Natural killer cell (primary cell): ENCODE data around the gene NRXN2. TPM values are rescaled to one million over a fixed set of nuclear protein-coding genes. Genes with fewer than 3 reads are reported as not detected.

ENCODE experiments used
- ATAC-seq, 3 donors: fragments of 150-1000 bp in 2 of 3; fragments of 200-7000 bp in 1 of 3; cut with Tn5 transposase; 1 replicate in 1 of 3; 2 replicates in 2 of 3; pipeline ENCODE4 v1.10.0; 2021; ENCODE audit warnings: mild to moderate bottlenecking in 2 of 3, moderate library complexity in 2 of 3
- DNase-seq, 2 donors: peaks; one replicate each; pipeline versions ENCODE4 v3.0.0 to v3.0.0-alpha.2; 2013 to 2021; ENCODE audit warnings: mixed read lengths in 1 of 2
- H3K27ac ChIP-seq: one replicate; pipeline ENCODE4 v1.5.1; 2013; ENCODE audit warnings: mild to moderate bottlenecking, low read length
- H3K27me3 ChIP-seq: one replicate; pipeline ENCODE4 v1.6.1; 2013; ENCODE audit warnings: low read length; ENCODE audit not compliant: control insufficient read depth, insufficient read depth
- H3K36me3 ChIP-seq: one replicate; pipeline ENCODE4 v1.6.1; 2013; ENCODE audit warnings: low read length; ENCODE audit not compliant: control insufficient read depth, insufficient read depth
- H3K4me1 ChIP-seq: one replicate; pipeline ENCODE4 v1.6.1; 2013; ENCODE audit warnings: low read length; ENCODE audit not compliant: control insufficient read depth, insufficient read depth
- H3K4me3 ChIP-seq: one replicate; pipeline ENCODE4 v1.5.1; 2013; ENCODE audit warnings: low read length
- H3K9me3 ChIP-seq: one replicate; pipeline ENCODE4 v1.6.1; 2013; ENCODE audit warnings: low read length; ENCODE audit not compliant: control insufficient read depth, insufficient read depth
- H3K27ac Mint-ChIP-seq, 2 donors: one replicate each; pipeline ENCODE4 v1.8.0; 2022; ENCODE audit warnings: mild to moderate bottlenecking in 2 of 2, mixed read lengths in 2 of 2, moderate library complexity in 1 of 2
- H3K27me3 Mint-ChIP-seq, 2 donors: one replicate each; pipeline ENCODE4 v1.8.0; 2022; ENCODE audit warnings: low read depth in 2 of 2, mixed read lengths in 2 of 2
- H3K36me3 Mint-ChIP-seq: one replicate; pipeline ENCODE4 v1.8.0; 2022; ENCODE audit warnings: mixed read lengths
- H3K4me1 Mint-ChIP-seq, 2 donors: one replicate each; pipeline ENCODE4 v1.8.0; 2022; ENCODE audit warnings: mixed read lengths in 2 of 2
- H3K4me3 Mint-ChIP-seq: one replicate; pipeline ENCODE4 v1.8.0; 2022; ENCODE audit warnings: mild to moderate bottlenecking, moderate library complexity, mixed read lengths
- H3K9me3 Mint-ChIP-seq, 2 donors: one replicate each; pipeline ENCODE4 v1.8.0; 2022; ENCODE audit warnings: mixed read lengths in 2 of 2
- CTCF ChIP-seq: fragments of 200-600 bp; IDR thresholded peaks from one replicate; pipeline ENCODE4 v1.8.0; 2022; ENCODE audit warnings: antibody characterized with exemption
- WGBS: methylation state at CpG from one replicate; pipeline ENCODE4 v1.1.7; 2013; ENCODE audit warnings: missing lambda C conversion rate; ENCODE audit not compliant: insufficient coverage; 5-methylcytosine and 5-hydroxymethylcytosine counted together
- intact Hi-C: fragments of 100-400 bp; cut with micrococcal nuclease; formaldehyde crosslinking; loops from one replicate; pipeline ENCODE4 v1.14.2; 2022
- total RNA-seq, 4 donors: library from RNA; stranded (reverse); fragments of 120-200 nt in 1 of 4; gene quantifications; one replicate each; pipeline versions ENCODE4 v1.2.3 to v1.2.4, GENCODE V29; 2013 to 2022

The NRXN2 gene
- total RNA-seq, 3 donors from 2014 or later (not counting 1 experiment from before 2014, with no cell fraction given) = 2.9 to 9.6 (median 7.7) TPM

- Histone ChIP-seq H3K9me3 (no peaks in the 10 kb centered on the region), H3K27me3 (peaks cover 12% of the 10 kb centered on the region), H3K4me1 (peaks cover 30% of the 10 kb centered on the region), H3K27ac (no peak overlapping the region), H3K36me3 (no peaks in the 10 kb centered on the region), H3K4me3 (no peak overlapping the region)
- Mint-ChIP-seq H3K36me3 (no peaks in the 10 kb centered on the region), H3K27ac (peak overlapping the region in 1 of 2 donors; percentile 53), H3K27me3 (peaks cover 0 to under 1% of the 10 kb centered on the region in 2 donors), H3K4me1 (peaks cover 20 to 27% of the 10 kb centered on the region in 2 donors), H3K4me3 (peak overlapping the region; percentile 32), H3K9me3 (no peaks in the 10 kb centered on the region)
- no peak for DNase-seq
- intact Hi-C loops = no loop called here
- WGBS = 94% methylated on average over 2 of the region's 2 CpGs
- TF ChIP-seq CTCF = no peak
- no peak for ATAC-seq
Measured at GRCh38 chr11:64638829-64639228, 84.2 kb downstream of the NRXN2 start.

GRCh38 chr11:64638018-64638665 lies 84.9 kb downstream of the NRXN2 start:
- peaks cover 35% of the 10 kb centered on the region for H3K4me1 ChIP-seq
- Mint-ChIP-seq H3K4me3 (peak overlapping the region; percentile 51), H3K9me3 (no peaks in the 10 kb centered on the region), H3K36me3 (no peaks in the 10 kb centered on the region), H3K27me3 (no peaks in the 10 kb centered on the region), H3K27ac (peak overlapping the region in 1 of 2 donors; percentile 53), H3K4me1 (peaks cover 27 to 34% of the 10 kb centered on the region in 2 donors)
- intact Hi-C loops = no loop called here
- no peak for TF ChIP-seq CTCF
- no peak overlapping the region for H3K4me3 ChIP-seq
- DNase-seq (no peak), ATAC-seq (peak; percentile 68 to 81 (median 74))
- H3K9me3 ChIP-seq = no peaks in the 10 kb centered on the region
- H3K27me3 ChIP-seq = peaks cover 11% of the 10 kb centered on the region
- no peak overlapping the region for H3K27ac ChIP-seq
- H3K36me3 ChIP-seq = no peaks in the 10 kb centered on the region
- 60% methylated on average over 37 of the region's 37 CpGs for WGBS

GRCh38 chr11:64637334-64638017 lies 85.5 kb downstream of the NRXN2 start:
- 84% methylated on average over 15 of the region's 15 CpGs for WGBS
- H3K9me3 ChIP-seq = no peaks in the 10 kb centered on the region
- H3K27me3 Mint-ChIP-seq = no peaks in the 10 kb centered on the region
- H3K4me3 Mint-ChIP-seq = peak overlapping the region; percentile 51
- ATAC-seq = no peak
- intact Hi-C loops = no loop called here
- no peaks in the 10 kb centered on the region for H3K36me3 Mint-ChIP-seq
- H3K4me3 ChIP-seq = no peak overlapping the region
- no peak overlapping the region for H3K27ac ChIP-seq
- H3K27ac Mint-ChIP-seq = no peak overlapping the region
- no peak for TF ChIP-seq CTCF
- H3K27me3 ChIP-seq = peaks cover 7% of the 10 kb centered on the region
- peaks cover 31% of the 10 kb centered on the region for H3K4me1 ChIP-seq
- no peak for DNase-seq
- H3K4me1 Mint-ChIP-seq = peaks cover 29 to 36% of the 10 kb centered on the region in 2 donors
- H3K9me3 Mint-ChIP-seq = no peaks in the 10 kb centered on the region
- no peaks in the 10 kb centered on the region for H3K36me3 ChIP-seq
